Measurements from ENCODE around the gene CREB5.

Gene CREB5

GRCh38 chr7:28576656-28577055 lies 164.3 kb downstream of the CREB5 start:
- TF ChIP-seq RAD21 (IDR thresholded peaks at IDR 0.05; ENCODE audit: low read depth) (no peak), YY1 (IDR thresholded peaks at IDR 0.05; ENCODE audit: low read depth) (no peak), USF1 (IDR thresholded peaks at IDR 0.05) (no peak), REST (IDR thresholded peaks at IDR 0.05; ENCODE audit: low read depth) (no peak), ZBTB7A (IDR thresholded peaks at IDR 0.05; ENCODE audit: low read depth) (no peak), NFIC (IDR thresholded peaks at IDR 0.05) (no peak), EP300 (IDR thresholded peaks at IDR 0.05; ENCODE audit: borderline replicate concordance) (no peak), FOXM1 (IDR thresholded peaks at IDR 0.05; ENCODE audit: borderline replicate concordance, low read depth) (no peak), EGR1 (IDR thresholded peaks at IDR 0.05) (no peak), CREB1 (IDR thresholded peaks at IDR 0.05; ENCODE audit: low read depth) (no peak), CEBPB (IDR thresholded peaks at IDR 0.05) (no peak), MAX (IDR thresholded peaks at IDR 0.05) (no peak)

- TF ChIP-seq TAF1 (IDR thresholded peaks at IDR 0.05; ENCODE audit: low read depth) = no peak
- TF ChIP-seq RAD21 (IDR thresholded peaks at IDR 0.05; ENCODE audit: low read depth) = no peak
- no peak for TF ChIP-seq YY1 (IDR thresholded peaks at IDR 0.05; ENCODE audit: low read depth)
- TF ChIP-seq ZBTB7A (IDR thresholded peaks at IDR 0.05; ENCODE audit: low read depth) = no peak
- TF ChIP-seq CEBPB (IDR thresholded peaks at IDR 0.05) = no peak
- no peak for TF ChIP-seq MAX (IDR thresholded peaks at IDR 0.05)
- no peak for TF ChIP-seq CREB1 (IDR thresholded peaks at IDR 0.05; ENCODE audit: low read depth)
- TF ChIP-seq EGR1 (IDR thresholded peaks at IDR 0.05) = no peak
- TF ChIP-seq TCF12 (IDR thresholded peaks at IDR 0.05; ENCODE audit: low read depth) = no peak
- no peak for TF ChIP-seq REST (IDR thresholded peaks at IDR 0.05; ENCODE audit: low read depth)
- TF ChIP-seq TEAD4 (IDR thresholded peaks at IDR 0.05) = no peak
- TF ChIP-seq NFIC (IDR thresholded peaks at IDR 0.05) = no peak
These were observed 167.3 kb downstream of the CREB5 start for GRCh38 chr7:28579571-28579970.

- no peak for TF ChIP-seq EGR1 (IDR thresholded peaks at IDR 0.05)
These were observed 168.3 kb downstream of the CREB5 start for GRCh38 chr7:28580665-28581064.

GRCh38 chr7:28581351-28581750 lies 169.0 kb downstream of the CREB5 start:
- TF ChIP-seq RAD21 (IDR thresholded peaks at IDR 0.05; ENCODE audit: low read depth) = no peak
- no peak for TF ChIP-seq CEBPB (IDR thresholded peaks at IDR 0.05)
- no peak for TF ChIP-seq CREB1 (IDR thresholded peaks at IDR 0.05; ENCODE audit: low read depth)
- no peak for TF ChIP-seq MAX (IDR thresholded peaks at IDR 0.05)
- no peak for TF ChIP-seq ZBTB7A (IDR thresholded peaks at IDR 0.05; ENCODE audit: low read depth)
- TF ChIP-seq YY1 (IDR thresholded peaks at IDR 0.05; ENCODE audit: low read depth) = no peak
- no peak for TF ChIP-seq TEAD4 (IDR thresholded peaks at IDR 0.05)
- no peak for TF ChIP-seq NFIC (IDR thresholded peaks at IDR 0.05)
- TF ChIP-seq USF1 (IDR thresholded peaks at IDR 0.05) = no peak
- no peak for TF ChIP-seq TCF12 (IDR thresholded peaks at IDR 0.05; ENCODE audit: low read depth)
- TF ChIP-seq REST (IDR thresholded peaks at IDR 0.05; ENCODE audit: low read depth) = no peak
- TF ChIP-seq EGR1 (IDR thresholded peaks at IDR 0.05) = no peak
- no peak for TF ChIP-seq EP300 (IDR thresholded peaks at IDR 0.05; ENCODE audit: borderline replicate concordance)
- TF ChIP-seq TAF1 (IDR thresholded peaks at IDR 0.05; ENCODE audit: low read depth) = no peak
- no peak for TF ChIP-seq FOXM1 (IDR thresholded peaks at IDR 0.05; ENCODE audit: borderline replicate concordance, low read depth)

GRCh38 chr7:28582226-28582625 lies 169.9 kb downstream of the CREB5 start:
- no peak for TF ChIP-seq EGR1 (IDR thresholded peaks at IDR 0.05)
- TF ChIP-seq EP300 (IDR thresholded peaks at IDR 0.05; ENCODE audit: borderline replicate concordance) = no peak
